ENCODE measurements around the gene FAM181A.

DNA sequence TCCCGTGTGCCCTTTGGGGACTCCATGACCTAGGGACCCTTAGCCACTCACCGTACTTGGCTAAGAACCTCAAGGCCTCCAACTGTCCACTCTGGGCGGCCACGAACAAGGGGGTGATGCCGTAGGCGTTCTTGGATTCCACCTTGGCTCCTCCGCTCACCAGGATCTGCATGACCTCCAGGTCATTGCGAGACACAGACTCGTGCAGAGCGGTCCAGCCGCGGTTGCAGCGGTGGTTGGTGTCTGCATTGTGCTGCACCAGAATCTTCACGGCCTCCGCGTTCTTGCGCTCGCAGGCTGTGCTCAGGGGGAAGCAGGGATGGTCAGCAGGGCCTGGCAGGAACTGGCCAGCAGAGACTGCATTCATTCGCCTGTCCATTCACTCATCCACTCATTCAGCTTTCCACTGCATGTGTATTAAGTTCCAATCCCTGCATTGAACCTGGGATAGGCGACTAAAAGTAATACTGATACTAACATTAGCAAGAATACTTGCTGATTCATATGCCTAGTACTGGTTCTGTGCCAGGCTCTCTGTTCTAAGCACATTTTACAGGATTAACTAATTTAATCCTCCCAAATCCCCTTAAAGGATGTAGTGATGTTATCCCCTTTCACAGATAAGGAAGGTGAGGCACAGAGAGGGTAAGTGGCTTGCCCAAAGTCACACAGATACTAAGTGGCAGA is 23.9 kb downstream of the FAM181A start:
- TF ChIP-seq, protein P1, sequence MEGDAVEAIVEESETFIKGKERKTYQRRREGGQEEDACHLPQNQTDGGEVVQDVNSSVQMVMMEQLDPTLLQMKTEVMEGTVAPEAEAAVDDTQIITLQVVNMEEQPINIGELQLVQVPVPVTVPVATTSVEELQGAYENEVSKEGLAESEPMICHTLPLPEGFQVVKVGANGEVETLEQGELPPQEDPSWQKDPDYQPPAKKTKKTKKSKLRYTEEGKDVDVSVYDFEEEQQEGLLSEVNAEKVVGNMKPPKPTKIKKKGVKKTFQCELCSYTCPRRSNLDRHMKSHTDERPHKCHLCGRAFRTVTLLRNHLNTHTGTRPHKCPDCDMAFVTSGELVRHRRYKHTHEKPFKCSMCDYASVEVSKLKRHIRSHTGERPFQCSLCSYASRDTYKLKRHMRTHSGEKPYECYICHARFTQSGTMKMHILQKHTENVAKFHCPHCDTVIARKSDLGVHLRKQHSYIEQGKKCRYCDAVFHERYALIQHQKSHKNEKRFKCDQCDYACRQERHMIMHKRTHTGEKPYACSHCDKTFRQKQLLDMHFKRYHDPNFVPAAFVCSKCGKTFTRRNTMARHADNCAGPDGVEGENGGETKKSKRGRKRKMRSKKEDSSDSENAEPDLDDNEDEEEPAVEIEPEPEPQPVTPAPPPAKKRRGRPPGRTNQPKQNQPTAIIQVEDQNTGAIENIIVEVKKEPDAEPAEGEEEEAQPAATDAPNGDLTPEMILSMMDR (IDR thresholded peaks at IDR 0.05; ENCODE audit: insufficient read depth, low read depth, low read length): no peak
- TF ChIP-seq EZH2 (IDR thresholded peaks at IDR 0.05; ENCODE audit: insufficient read depth, low read length): no peak

Data from astrocyte (in vitro differentiated cells and primary cell).